Muscle of leg (tissue), 11 donors: ENCODE results near the gene ACSL6. TPM values are rescaled to one million over a fixed set of nuclear protein-coding genes. Genes with fewer than 3 reads are reported as not detected.

Experiments
- DNase-seq: peaks from one replicate; pipeline ENCODE4 v3.0.0; 2013
- H3K27ac ChIP-seq: one replicate; pipeline ENCODE4 v1.5.1; 2013; ENCODE audit warnings: mild to moderate bottlenecking, low read length, control low read depth
- H3K27me3 ChIP-seq: one replicate; pipeline ENCODE4 v1.6.1; 2013; ENCODE audit warnings: low read length; ENCODE audit not compliant: control insufficient read depth, insufficient read depth
- H3K36me3 ChIP-seq: one replicate; pipeline ENCODE4 v1.6.1; 2013; ENCODE audit warnings: low read length; ENCODE audit not compliant: control insufficient read depth, insufficient read depth
- H3K4me1 ChIP-seq: one replicate; pipeline ENCODE4 v1.6.1; 2013; ENCODE audit warnings: low read length; ENCODE audit not compliant: control insufficient read depth, insufficient read depth
- H3K4me3 ChIP-seq: one replicate; pipeline ENCODE4 v1.5.1; 2013; ENCODE audit warnings: low read length, control low read depth
- H3K9me3 ChIP-seq: replicated peaks from 2 replicates; pipeline ENCODE4 v1.6.1; 2013; ENCODE audit warnings: low read depth, low read length; ENCODE audit not compliant: control insufficient read depth
- WGBS: methylation state at CpG from one replicate; pipeline ENCODE4 v1.1.5; 2013; ENCODE audit warnings: missing lambda C conversion rate; ENCODE audit not compliant: insufficient coverage; 5-methylcytosine and 5-hydroxymethylcytosine counted together
- polyA plus RNA-seq, 8 donors: library from polyadenylated mRNA; unstranded; fragments of 120-200 nt; gene quantifications; one replicate each; pipeline versions ENCODE4 v1.2.1 to v1.2.3, GENCODE V29; 2013; ENCODE audit warnings: inconsistent platforms in 1 of 8, low replicate concordance in 1 of 8; ENCODE audit not compliant: insufficient read length in 8 of 8, insufficient read depth in 1 of 8
- total RNA-seq: library from RNA; stranded (reverse); fragments of 120-200 nt; gene quantifications from one replicate; pipeline ENCODE4 v1.2.4, GENCODE V29; 2013

Gene ACSL6
- total and polyA plus RNA-seq, 9 donors, result 0.25 to 1.1 (median 0.62) TPM

DNA sequence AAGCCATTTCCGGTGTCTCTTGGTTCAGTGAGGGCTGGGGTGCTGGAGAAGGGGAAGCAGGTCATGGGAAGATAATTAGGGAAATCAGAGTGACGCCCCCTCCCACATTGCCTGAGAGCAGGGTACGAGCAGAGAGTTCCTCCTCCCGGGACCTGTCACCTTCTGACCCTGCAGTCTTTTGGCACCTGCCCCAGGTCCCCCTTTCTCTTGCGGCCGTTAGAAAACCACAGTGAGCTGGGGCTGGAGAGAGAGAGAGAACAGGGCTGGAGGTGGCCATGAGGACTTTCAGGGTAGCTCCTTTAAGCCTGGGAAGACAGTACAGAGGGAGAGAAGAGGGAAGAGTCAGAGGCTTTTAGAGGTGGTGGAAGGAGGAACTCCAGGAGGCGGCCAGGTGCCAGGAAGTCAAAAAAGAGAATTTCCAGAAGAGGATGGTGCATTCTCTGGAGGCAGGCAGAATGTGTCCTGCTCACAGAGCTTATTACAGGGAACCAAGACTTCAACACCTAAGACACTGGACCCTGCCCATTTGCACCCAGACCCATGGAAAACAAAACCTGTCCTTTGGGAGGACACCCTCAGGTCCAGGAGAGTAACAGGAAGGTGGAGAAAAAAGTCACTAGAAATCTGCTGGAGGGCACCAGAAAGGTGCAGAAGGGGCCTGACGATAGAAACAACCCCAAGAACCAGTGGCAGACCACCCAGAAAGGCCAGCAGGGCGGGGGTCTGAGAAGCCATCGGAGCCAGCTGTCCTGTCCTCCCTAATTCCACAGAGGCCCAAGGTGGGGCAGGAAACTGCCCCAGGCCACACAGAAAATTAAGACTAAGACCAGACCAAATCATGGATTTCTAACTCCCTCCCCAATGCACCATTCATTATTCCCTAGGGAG lies 6.5 kb upstream of the ACSL6 start:
- no peak overlapping the region for H3K27ac ChIP-seq
- 28% methylated on average over 3 of the region's 10 CpGs for WGBS
- no peaks in the 10 kb centered on the region for H3K36me3 ChIP-seq
- no peak overlapping the region for H3K4me3 ChIP-seq
- H3K27me3 ChIP-seq, result peaks cover 10% of the 10 kb centered on the region
- no peaks in the 10 kb centered on the region for H3K4me1 ChIP-seq
- no peak for DNase-seq
- H3K9me3 ChIP-seq, result no peaks in the 10 kb centered on the region

GRCh38 chr5:132017316-132017715 lies 5.9 kb upstream of the ACSL6 start:
- H3K27me3 ChIP-seq, result peaks cover 17% of the 10 kb centered on the region
- no peaks in the 10 kb centered on the region for H3K4me1 ChIP-seq
- no peaks in the 10 kb centered on the region for H3K36me3 ChIP-seq
- no peaks in the 10 kb centered on the region for H3K9me3 ChIP-seq
- DNase-seq, result no peak
- WGBS, result 63% methylated on average over 1 of the region's 4 CpGs
- no peak overlapping the region for H3K4me3 ChIP-seq
- no peak overlapping the region for H3K27ac ChIP-seq

- no peak overlapping the region for H3K27ac ChIP-seq
- H3K9me3 ChIP-seq, result no peaks in the 10 kb centered on the region
- peaks cover 22% of the 10 kb centered on the region for H3K27me3 ChIP-seq
- no peaks in the 10 kb centered on the region for H3K36me3 ChIP-seq
- WGBS, result no CpG with 5 or more reads among the region's 3 CpGs
- no peak overlapping the region for H3K4me3 ChIP-seq
- peaks cover under 1% of the 10 kb centered on the region for H3K4me1 ChIP-seq
- no peak for DNase-seq
Measured at GRCh38 chr5:132016721-132017250, 5.3 kb upstream of the ACSL6 start.

DNA sequence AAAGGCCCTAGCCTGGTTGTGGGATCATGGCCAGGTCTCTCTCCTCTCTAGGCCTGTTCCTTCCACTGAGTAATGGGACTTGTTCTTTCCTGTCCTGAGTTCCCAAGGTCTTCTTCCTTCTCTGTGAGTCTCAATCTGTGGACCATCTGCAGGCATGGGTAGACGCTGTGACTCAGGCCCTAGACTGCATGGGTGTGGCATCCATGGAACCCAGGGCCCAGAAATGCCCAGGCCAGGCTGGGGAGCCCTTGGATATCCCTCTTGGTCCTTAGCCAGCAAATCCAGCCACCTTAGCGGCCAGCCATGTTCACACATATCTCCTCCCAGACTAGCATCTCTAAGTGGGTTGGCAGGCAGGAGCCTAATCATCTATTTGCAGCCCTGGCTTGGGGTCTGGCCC lies 2.3 kb upstream of the ACSL6 start:
- WGBS, result 83% methylated on average over 2 of the region's 2 CpGs
- no peak overlapping the region for H3K4me3 ChIP-seq
- H3K9me3 ChIP-seq, result no peaks in the 10 kb centered on the region
- peaks cover 9% of the 10 kb centered on the region for H3K4me1 ChIP-seq
- H3K27me3 ChIP-seq, result peaks cover 49% of the 10 kb centered on the region
- no peak for DNase-seq
- no peak overlapping the region for H3K27ac ChIP-seq
- H3K36me3 ChIP-seq, result no peaks in the 10 kb centered on the region

DNA sequence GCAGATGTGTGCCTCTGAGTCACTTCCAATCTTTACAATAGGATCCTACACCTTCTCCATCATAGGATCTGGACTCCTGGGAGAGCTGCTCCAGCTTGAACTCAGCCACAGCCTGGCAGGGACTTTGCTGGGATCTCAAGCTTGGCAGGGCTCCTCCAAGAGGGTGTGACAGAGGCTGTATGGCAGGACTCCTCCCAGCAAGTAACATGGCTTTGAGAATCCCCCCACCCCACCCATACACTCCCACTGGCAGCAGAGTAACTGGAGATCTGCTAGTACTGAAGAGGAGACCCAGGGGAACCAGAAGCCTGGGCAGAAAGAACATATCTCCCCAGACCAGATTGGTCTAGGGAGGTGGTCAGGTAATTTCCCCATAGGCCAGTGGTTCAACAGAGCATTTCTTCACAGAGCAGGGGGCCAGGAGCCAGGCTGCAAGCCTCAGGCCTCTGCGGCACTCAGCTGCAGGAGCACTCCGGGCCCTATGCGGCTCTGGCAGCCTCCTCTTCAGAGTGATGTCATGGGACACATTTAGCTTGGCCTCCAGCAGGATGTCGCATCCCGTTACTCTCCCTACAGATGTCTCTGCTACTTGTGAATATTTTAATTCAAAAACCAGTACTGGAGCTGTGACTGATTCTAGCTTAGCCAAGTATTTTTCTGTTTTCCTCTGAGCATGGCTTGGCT lies 1.7 kb upstream of the ACSL6 start:
- Histone ChIP-seq H3K36me3 (no peaks in the 10 kb centered on the region), H3K4me1 (peaks cover 9% of the 10 kb centered on the region), H3K27ac (no peak overlapping the region), H3K27me3 (peaks cover 51% of the 10 kb centered on the region), H3K4me3 (no peak overlapping the region), H3K9me3 (no peaks in the 10 kb centered on the region)
- WGBS, result 69% methylated on average over 3 of the region's 5 CpGs
- peak; percentile 31 for DNase-seq

DNA sequence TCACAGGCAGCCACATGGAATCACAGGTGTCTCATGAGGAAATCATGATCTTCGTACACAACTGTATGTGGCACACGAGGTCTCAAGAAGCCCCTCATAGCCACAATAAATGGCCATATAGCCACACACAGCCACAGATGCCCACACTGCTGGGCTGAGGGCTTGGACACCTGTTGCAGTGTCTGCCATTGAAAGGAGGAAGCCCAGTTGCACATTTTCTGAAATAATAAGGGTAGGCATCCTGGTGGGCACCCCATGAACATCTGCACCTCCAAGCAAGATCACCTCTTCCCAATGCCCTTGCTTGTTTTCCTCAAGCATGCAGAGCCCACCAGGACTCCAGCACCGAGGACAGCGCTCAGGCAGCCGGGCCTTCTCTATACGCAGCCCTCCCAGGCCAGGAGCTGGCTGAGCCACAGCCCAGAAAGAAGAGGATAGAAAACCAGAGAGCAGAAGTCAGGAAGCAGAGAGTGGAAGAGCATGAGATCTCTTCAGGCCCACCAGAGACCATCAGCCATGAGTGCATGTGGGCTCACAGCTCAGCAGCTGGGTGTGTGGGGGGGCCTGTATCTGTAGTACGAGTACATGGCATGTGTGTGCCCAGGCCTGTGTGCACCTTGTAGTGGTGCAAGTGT lies 1.0 kb upstream of the ACSL6 start:
- 0% methylated on average over 1 of the region's 7 CpGs for WGBS
- DNase-seq, result peak; percentile 85
- H3K4me1 ChIP-seq, result peaks cover 9% of the 10 kb centered on the region
- no peak overlapping the region for H3K4me3 ChIP-seq
- no peak overlapping the region for H3K27ac ChIP-seq
- peaks cover 49% of the 10 kb centered on the region for H3K27me3 ChIP-seq
- H3K36me3 ChIP-seq, result no peaks in the 10 kb centered on the region
- no peaks in the 10 kb centered on the region for H3K9me3 ChIP-seq

DNA sequence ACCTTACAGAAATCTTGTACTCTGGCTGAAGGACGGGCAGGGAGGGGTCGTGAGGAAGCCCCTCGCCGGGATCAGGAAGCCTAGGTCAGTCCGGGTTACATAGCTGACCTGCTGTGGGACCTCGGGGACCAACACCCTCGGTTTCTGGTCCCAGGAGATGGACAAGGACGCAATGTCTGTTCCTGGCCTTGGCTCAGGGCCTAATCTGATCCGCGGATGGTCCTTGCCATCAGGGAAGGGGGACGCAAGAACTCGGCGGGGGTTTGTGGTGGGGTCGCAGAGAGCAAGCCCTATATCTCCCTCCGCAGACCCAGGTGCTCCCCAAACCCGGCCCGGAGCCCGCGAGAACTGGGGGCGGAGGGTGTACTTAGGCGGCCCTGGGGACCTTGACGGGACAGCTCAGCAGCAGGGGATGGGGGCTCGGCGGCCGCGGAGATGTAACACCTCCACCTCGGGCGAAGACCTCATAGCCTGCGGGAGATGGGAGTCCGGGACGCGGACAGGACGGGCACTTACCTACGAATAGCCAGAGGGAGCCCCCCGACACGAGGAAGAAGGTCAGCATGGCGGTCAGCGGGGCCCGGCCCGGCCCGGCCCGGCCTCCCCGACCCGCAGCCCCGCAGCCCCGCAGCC lies 353 bp downstream of the ACSL6 start:
- H3K9me3 ChIP-seq, result no peaks in the 10 kb centered on the region

DNA sequence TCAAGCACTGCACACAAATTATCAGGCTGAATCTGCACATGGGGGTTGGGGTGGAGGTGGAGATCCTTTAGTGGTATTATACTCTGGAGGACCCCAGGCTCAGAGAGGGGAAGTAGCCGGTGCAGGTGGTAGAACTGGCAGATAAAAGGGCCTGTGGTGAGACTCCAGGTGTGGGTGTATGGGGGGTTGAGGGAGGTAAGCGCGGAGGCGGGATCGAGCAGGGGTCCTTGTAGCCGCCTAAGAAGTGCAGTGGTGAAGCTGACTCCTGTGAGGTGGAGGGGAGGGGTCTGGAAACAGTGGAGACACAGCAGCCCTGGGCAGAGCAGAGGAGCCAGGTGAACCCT lies 841 bp downstream of the ACSL6 start:
- 20% methylated on average over 4 of the region's 6 CpGs for WGBS
- Histone ChIP-seq H3K27me3 (peaks cover 47% of the 10 kb centered on the region), H3K4me3 (no peak overlapping the region)

More for the DNA sequence above, 353 bp downstream of the ACSL6 start:
- Histone ChIP-seq H3K27ac (no peak overlapping the region), H3K27me3 (peaks cover 47% of the 10 kb centered on the region), H3K4me1 (peaks cover 9% of the 10 kb centered on the region), H3K4me3 (peak overlapping the region; percentile 15), H3K36me3 (no peaks in the 10 kb centered on the region)
- 1% methylated on average over 41 of the region's 46 CpGs for WGBS
- no peak for DNase-seq

DNA sequence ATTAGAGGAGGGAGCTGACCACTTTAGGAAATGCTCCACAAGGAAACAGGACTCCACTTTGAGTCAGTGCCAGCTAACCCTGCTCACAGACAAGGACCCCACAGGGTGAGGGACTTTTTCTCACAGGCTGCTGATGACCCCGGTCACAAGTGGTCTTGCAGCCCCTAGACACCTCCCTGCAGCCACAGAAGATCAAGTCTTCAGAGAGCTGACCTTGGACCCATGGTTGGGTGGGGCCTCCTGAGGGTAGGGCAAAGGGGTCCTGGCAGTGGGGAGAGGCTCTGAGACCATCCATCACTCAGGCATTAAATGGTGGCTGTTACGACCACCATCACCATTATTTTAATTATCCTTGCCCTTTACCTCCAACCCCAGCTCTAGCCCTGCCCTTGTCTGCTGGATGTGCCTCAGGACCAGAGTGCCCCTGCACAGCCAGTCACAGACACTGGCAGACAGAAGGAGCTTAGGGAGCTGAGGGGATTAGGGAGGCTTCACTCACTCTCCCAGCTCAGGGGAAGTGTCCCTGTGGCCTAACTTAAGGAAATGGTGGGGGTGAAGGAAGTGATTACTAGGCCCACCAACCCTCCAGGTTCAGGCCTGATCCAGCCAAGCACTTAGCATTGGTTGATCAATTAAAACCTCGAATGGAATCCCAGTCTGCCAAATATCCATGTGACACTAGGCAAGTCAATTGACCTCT lies 1.6 kb downstream of the ACSL6 start:
- Histone ChIP-seq H3K4me3 (no peak overlapping the region), H3K36me3 (no peaks in the 10 kb centered on the region), H3K27ac (no peak overlapping the region), H3K9me3 (no peaks in the 10 kb centered on the region), H3K27me3 (peaks cover 47% of the 10 kb centered on the region), H3K4me1 (peaks cover 9% of the 10 kb centered on the region)
- DNase-seq, result no peak
- WGBS, result no CpG with 5 or more reads among the region's 3 CpGs

More for the DNA sequence above, 841 bp downstream of the ACSL6 start:
- H3K9me3 ChIP-seq, result no peaks in the 10 kb centered on the region
- no peaks in the 10 kb centered on the region for H3K36me3 ChIP-seq
- no peak overlapping the region for H3K27ac ChIP-seq
- no peak for DNase-seq
- H3K4me1 ChIP-seq, result peaks cover 9% of the 10 kb centered on the region
